ENCODE results near the gene GP2.
A peak's percentile ranks its signal among the peaks of the same experiment; 100 is the strongest.

The GP2 gene

DNA sequence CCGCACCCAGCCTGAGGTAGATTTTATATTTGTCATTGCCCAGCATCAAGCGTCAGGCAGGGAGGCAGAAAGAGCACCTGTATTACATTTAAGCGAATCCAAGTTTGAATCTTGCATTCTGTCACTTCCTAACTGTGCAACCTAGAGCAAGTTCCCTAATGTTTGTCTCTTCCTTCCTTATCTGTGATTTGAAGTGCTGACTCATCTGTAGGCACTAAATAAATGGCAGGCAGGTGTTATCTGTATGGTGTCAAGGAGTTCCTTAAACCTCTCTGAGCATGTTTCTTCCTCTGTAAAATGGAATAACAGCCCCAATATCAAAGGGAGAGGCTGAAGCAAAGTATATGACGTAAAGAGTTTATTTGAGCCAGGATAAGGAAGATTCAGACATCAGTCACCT, 24.3 kb downstream of the GP2 start:
- DNase-seq (ENCODE audit: low read depth), result no peak

DNA sequence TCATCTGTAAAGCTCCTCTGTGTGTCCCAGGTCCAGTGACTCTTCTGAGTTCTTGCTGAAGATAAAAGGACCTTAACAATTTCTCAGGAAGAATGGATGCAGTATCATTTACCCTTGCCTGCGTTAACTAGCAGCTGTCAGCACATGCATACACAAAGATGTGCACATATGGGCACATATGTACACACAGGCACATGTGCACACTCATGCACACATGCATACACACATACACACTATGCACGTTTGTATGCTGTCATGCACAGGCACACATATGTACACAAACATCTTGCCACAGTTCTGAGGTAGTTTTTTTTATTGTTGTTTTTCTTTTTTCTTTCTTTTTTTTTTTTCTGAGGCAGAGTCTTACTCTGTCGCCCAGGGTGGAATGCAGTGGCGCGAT, 24.9 kb downstream of the GP2 start:
- DNase-seq (ENCODE audit: low read depth), result no peak

DNA sequence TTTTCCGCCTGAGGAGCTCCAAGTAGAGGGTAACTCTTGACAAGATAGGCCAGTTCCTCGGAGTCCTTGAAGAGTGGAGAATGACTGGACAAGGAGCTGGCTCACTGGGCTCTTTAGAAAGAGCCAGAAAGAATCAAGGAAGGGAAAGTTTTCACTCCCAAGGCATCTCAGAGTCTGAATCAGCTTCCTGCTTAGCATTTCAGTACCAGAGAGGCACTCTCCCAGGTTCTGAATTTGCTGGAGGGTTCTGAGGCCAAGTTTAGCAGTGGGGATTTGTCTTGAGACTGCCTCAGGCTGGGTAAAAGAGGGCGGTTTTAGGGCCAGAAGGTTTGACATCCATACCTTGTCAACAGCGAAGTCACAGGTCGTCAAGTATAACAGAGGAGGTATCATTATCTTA, 25.5 kb downstream of the GP2 start:
- no peak for DNase-seq (ENCODE audit: low read depth)

DNA sequence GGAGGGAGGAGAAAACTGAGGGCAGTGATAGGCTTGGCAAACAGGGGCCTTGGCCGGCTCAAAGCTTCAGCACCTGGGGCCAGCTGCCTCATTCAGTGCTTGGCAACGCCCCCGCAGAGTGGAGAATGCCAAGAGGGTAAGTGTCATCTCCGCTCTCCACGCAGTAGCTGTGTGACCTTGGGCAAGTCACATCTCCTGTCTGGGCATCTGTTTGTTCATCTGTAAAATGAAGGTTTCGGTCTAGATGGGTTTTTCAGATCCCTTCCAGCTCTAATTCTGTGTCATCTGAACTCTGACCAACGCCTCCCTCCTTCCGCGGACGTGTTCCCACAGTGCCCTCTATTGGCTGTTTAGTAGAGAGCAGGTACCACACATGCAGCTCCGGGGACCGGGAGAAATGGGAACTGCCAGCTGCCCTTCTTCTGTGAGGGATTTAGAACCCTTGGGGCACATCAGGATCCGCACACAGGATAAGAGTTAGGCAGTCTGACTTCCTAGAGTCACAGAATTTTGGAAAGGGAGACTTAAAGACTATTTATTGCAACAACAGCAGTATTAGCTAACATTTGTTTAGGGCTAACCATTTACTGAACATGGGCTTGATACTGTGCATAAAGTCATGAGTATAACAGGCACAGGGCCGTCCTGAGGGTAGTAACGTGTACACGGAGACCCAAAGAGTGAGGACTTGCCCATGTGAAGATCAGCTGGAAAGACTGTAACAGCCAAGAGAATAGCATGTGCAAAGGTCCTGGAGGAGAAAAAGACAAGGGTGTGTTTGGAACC, 26.8 kb downstream of the GP2 start:
- DNase-seq (ENCODE audit: low read depth), result peak; percentile 17

DNA sequence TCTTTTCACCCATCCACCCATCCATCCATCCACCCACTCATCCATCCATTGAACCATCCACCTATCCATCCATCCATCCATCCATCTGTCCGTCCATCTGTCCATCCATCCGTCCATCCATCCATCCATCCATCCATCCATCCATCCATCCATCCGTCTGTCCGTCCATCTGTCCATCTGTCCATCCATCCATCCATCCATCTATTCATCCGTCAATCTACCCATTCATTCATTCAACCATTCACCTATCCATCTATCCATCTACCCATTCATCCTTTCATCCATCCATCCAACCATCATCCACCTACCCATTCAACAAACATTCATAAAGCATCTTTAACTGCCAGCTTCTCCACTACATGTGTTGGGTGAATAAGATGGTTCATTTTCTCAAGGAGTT, 28.9 kb downstream of the GP2 start:
- no peak for DNase-seq (ENCODE audit: low read depth)

DNA sequence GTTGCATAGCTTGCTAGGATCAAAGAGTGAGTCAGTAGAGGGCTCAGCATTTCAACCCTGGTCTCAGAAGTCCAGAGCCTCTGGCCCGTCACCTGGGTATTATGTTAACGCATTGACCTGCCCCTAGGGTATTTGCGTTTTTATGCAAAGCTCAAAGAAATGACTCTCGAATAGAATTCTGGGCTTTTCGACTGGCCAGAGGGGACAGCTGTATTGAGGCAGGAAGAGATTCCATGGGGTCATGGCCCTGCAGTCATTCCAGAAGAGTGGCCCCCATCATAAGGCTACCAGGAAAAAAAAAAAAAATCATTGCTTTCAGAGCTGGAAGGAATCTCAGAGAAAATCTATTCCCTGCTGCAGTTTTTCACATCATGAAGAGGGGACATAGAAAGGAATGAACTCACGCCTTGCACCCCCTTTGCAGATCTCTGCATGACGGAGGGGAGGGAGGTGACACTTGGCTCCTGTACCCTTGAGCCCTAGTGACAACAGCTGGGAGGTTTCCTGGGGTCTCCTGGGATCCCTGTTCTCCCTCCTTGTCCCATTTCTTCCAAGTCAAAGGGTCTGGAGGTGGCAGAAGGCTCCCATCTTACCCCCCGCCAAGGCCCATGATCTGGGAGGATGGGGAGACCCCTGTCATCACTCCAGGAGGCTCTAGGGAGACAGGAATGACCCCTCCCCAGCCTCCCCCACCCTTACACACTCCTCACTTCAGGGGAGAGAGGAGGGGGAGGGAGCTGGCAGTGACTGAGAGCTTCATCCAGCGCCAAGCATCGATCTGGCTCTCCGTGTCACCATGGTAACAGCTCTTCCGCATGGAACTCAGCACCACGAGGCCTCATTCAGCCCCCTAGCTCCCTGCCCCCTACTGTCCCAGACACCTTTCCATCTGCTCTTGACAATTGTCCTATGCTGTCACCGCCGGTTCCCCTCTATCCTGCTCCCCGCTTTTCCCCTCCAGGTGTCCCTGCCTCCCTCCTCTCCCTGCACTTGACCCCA, 35.8 kb downstream of the GP2 start:
- no peak for DNase-seq (ENCODE audit: low read depth)

DNA sequence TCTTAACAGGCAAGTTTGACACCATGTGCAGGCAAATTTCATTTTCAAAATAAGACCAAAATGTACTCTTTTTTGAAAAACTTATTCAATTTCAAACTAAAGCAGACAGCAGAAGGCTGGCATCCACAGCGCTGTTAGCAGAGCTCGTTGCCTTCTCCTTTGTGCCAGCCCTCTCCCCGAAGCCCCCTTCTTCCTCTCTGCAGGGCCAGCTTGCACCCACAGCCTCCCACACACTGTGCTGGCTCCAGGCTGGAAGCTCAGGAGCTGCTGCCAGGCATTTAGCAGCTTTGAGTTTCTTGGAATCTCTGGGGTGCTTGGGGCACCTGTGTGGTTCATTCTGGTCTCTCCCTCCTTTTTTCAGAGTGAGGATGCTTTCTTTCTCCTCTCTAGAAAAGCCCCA, 37.7 kb downstream of the GP2 start:
- no peak for DNase-seq (ENCODE audit: low read depth)

DNA sequence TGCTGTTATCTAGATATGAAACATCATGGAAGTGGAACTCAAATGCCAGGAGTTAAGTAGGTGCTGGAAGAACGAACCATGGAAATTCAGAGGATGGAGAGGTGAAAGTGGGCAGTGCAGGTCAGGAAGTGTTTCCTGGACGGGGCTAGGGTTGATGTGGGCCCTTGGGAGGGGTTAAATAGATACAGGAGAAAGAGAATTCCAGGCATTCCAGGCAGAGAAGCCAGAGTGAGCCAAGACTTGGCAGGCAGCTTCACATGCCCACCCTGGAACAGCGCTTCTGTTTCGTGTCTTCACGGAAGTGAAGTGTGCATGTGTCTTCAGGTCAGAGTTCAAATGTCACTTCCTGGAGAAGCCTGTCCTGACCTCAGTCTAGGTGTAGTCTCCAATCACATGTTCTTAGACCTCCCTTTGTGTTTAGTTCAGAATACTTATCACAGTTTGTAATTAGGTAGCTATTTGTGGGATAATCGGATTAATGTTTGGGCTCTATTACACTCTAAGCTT, 41.3 kb downstream of the GP2 start:
- DNase-seq (ENCODE audit: low read depth), result no peak

DNA sequence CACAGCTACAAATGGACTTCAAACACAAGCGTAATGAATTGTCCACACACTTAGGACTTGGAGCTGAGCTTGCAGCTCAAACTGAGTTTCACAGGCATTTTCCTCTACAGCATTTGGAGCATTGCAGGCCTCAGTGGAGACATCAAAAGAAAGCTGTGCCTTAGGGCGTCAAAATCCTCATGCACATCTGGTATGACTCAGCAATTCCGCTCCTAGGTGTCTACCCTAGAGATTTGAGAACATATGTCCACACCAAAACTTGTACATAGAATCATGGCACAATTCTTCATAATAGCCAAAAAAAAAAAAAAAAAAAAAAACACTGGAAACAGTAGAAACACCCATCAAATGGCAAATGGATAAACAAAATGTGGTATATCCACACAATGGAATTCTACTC, 47.1 kb downstream of the GP2 start:
- DNase-seq (ENCODE audit: low read depth), result no peak

DNA sequence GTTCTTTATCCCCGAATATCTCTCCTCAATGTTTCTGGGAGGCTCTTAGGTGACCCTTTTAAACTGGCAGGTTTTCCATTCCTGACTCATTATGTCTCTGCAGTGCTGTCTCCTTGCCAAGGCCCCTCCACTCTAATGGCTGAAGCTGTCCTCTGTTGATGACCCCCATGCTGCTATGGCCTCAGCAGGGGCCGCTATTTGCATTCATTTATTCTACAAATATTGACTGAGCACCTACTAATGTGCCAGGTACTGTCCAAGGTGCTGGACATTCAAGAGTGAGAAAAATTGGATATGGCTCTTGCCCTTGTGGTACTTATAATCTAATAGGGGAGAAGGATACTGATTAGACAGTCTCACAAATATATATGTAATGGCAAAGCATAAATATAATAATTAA, 55.4 kb downstream of the GP2 start:
- no peak for DNase-seq (ENCODE audit: low read depth)

DNA sequence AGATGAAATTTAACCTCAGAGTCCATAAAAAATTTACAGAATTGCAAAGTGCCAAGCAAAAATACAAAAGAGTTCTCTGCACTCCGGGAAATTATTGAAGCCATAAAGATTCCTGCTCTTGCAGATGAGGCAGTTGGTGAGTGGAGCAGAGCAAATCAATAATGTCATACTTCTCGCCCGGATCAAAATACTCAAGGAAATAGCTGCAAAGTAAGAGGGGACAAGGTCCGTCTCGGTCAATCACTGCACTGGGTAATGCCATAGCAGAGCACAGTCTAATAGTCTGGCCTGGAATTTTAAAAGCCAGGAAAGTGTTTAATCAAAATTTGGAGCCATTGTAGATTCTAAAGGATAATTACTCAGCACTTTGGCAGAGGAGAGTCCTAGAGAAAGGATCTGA, 58.9 kb downstream of the GP2 start:
- DNase-seq (ENCODE audit: low read depth), result no peak

DNA sequence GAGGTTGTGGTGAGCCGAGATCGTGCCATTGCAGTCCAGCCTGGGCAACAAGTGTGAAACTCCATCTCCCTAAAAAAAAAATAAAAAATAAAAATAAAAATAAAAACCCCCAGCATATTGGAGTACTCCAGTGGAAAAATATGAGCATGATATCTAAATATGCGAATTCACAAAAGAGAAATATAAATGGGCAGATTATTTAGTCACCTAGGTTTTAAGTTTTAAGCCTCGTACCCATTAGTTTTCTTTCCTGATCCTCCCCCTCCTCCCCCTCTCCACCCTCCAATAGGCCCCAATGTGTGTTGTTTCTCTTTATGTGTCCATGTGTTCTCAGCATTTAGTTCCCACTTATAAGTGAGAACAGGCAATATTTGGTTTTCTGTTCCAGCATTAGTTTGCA, 62.3 kb downstream of the GP2 start:
- DNase-seq (ENCODE audit: low read depth), result no peak

DNA sequence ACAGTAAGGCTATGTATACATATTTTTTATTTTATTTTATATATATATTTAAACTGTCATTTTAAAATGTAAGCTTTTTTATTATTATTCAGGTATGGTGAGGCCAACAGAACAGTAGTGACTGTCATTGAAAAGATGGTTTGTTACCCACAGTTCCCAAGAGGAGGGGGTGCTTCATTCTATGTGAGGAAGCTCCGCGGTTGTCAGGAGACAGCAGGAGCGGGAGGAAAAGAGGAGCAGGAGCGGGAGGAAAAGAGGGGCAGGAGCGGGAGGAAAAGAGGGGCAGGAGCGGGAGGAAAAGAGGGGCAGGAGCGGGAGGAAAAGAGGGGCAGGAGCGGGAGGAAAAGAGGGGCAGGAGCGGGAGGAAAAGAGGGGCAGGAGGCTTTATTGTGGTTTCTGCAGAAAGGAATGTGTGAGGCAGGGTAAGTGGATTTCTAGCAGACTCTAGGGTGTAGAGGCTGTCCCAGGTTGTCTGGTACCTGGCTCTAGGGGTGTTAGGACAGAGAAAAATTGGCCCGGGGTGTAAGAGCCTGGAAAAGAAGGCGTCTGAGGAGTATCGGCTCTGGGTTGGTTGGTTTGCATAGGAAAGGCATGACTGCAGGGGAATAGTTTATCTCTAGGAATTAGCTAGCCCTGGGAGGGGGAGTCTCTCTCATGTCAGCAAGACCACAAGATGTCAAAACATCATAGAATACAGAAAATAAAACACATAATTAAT, 64.0 kb downstream of the GP2 start:
- DNase-seq (ENCODE audit: low read depth), result no peak

DNA sequence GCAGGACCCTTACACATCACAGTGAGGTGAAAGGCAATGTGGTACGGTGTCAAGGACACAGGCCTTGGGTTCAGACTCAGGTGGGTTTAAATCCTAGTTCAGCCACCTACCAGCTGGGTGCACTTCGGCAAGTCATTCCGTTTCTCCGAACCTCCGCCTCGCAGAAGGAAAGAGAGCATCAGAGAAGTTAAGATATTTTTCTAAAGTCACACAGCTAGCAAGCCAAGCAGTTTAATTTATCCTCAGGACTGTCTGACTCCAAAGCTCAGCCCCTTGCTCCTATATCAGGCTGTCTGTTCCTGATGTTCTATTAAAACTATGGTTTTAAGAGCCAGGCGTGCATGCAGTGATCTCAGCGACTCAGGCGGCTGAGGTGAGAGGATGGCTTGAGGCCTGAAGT, 65.1 kb downstream of the GP2 start:
- DNase-seq (ENCODE audit: low read depth), result no peak

DNA sequence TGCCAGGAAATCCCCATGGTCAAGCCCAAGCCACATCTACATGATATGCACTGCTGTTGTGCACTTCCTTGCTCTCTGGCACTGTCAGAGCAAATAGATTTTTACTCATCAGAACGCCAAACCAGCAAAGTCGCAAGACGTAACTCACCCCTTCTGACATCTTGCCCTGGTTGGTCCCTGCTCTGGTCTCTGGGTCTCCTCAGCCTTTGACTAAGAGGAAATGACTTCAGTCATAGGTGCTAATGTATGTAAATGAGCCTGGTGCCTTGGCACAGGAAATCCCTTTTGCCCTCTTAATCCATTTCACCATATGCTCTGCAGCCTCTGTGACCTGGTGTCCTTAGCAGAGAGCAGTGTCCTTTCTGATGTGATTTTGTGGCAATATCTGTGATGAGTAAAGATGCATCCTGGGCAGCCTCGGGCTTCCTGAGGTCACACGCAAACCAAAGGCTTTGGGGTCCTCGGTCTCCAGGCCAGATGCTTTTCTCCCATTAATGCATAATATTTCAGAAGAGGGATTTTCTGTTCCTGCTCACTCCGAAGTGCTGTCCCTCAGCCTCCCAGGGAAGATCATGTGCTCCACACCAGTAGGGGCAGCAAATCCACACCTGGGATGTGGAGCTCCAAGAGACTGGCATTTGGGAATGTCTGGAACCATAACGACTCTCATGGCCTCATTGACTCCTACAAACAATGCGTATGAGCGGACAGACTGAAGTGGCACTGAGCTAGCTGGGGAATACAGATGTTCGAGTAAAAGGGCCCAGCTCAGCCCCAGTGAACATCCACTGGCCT, 66.9 kb downstream of the GP2 start:
- DNase-seq (ENCODE audit: low read depth), result no peak
